Panc1 (cell line): ENCODE results near the gene CACNA1I.

Source experiments
- POLR2AphosphoS5 ChIP-seq: IDR thresholded peaks from 2 replicates; pipeline ENCODE4 v1.6.1; 2012; ENCODE audit warnings: mild to moderate bottlenecking, low read depth, low read length, moderate library complexity
- TF ChIP-seq, protein P1 (sequence below): fragments of 450-650 bp; IDR thresholded peaks from 2 replicates; pipeline ENCODE4 v1.5.1; 2017; ENCODE audit warnings: mild to moderate bottlenecking

DNA sequence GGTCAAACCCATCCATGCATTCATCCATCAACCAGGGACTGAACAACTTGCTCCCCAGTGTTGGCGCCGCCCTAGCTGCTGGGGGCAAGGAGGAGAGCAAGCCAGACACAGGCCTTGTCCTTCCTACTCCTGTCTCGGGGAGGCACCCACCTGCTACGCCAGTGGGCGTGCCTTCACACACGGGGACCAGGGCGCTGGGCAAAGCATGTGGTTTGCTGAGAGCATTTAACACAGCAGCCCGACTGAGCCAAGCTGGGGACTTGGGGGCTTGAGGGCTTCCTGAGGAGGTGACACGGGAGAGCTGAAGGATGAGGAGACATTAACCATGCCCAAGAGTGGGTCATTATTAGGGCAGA, 30.6 kb downstream of the CACNA1I start:
- TF ChIP-seq, protein P1, sequence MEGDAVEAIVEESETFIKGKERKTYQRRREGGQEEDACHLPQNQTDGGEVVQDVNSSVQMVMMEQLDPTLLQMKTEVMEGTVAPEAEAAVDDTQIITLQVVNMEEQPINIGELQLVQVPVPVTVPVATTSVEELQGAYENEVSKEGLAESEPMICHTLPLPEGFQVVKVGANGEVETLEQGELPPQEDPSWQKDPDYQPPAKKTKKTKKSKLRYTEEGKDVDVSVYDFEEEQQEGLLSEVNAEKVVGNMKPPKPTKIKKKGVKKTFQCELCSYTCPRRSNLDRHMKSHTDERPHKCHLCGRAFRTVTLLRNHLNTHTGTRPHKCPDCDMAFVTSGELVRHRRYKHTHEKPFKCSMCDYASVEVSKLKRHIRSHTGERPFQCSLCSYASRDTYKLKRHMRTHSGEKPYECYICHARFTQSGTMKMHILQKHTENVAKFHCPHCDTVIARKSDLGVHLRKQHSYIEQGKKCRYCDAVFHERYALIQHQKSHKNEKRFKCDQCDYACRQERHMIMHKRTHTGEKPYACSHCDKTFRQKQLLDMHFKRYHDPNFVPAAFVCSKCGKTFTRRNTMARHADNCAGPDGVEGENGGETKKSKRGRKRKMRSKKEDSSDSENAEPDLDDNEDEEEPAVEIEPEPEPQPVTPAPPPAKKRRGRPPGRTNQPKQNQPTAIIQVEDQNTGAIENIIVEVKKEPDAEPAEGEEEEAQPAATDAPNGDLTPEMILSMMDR, result no peak
- TF ChIP-seq POLR2AphosphoS5, result no peak
